ENCODE results near the gene EVI5L. TPM values are rescaled to one million over a fixed set of nuclear protein-coding genes. Genes with fewer than 3 reads are reported as not detected.

The EVI5L gene
- total RNA-seq, 1 donor from 2014 or later = 22.9 TPM

DNA sequence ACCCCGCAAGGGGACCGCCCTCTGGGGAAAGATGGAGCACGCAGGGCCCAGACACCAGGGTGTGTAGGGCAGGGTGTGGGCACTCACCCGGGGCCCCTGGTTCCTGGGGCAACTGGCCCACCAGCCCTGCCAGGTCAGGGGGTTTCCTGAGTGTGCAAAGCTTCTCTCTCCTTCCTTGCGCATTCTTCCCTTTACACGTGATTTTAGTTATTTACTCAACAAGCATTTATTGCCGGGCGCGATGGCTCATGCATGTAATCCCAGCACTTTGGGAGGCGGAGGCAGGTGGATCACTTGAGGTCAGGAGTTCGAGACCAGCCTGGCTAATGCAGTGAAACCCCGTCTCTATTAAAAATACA lies 23.7 kb downstream of the EVI5L start:
- H3K4me1 ChIP-seq = peaks cover 13% of the 10 kb centered on the region
- H3K36me3 ChIP-seq = peaks cover 7% of the 10 kb centered on the region
- no peak for DNase-seq
- intact Hi-C loops (cut with micrococcal nuclease) = no loop called here
- no peaks in the 10 kb centered on the region for H3K27me3 ChIP-seq (ENCODE audit: low read depth)
- no peak overlapping the region for H3K27ac ChIP-seq (replicated peaks)
- H3K9me3 ChIP-seq (replicated peaks) = no peaks in the 10 kb centered on the region
- no peak overlapping the region for H3K4me3 ChIP-seq
- TF ChIP-seq, protein P1, sequence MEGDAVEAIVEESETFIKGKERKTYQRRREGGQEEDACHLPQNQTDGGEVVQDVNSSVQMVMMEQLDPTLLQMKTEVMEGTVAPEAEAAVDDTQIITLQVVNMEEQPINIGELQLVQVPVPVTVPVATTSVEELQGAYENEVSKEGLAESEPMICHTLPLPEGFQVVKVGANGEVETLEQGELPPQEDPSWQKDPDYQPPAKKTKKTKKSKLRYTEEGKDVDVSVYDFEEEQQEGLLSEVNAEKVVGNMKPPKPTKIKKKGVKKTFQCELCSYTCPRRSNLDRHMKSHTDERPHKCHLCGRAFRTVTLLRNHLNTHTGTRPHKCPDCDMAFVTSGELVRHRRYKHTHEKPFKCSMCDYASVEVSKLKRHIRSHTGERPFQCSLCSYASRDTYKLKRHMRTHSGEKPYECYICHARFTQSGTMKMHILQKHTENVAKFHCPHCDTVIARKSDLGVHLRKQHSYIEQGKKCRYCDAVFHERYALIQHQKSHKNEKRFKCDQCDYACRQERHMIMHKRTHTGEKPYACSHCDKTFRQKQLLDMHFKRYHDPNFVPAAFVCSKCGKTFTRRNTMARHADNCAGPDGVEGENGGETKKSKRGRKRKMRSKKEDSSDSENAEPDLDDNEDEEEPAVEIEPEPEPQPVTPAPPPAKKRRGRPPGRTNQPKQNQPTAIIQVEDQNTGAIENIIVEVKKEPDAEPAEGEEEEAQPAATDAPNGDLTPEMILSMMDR (IDR thresholded peaks at IDR 0.05; ENCODE audit: borderline replicate concordance) = no peak

DNA sequence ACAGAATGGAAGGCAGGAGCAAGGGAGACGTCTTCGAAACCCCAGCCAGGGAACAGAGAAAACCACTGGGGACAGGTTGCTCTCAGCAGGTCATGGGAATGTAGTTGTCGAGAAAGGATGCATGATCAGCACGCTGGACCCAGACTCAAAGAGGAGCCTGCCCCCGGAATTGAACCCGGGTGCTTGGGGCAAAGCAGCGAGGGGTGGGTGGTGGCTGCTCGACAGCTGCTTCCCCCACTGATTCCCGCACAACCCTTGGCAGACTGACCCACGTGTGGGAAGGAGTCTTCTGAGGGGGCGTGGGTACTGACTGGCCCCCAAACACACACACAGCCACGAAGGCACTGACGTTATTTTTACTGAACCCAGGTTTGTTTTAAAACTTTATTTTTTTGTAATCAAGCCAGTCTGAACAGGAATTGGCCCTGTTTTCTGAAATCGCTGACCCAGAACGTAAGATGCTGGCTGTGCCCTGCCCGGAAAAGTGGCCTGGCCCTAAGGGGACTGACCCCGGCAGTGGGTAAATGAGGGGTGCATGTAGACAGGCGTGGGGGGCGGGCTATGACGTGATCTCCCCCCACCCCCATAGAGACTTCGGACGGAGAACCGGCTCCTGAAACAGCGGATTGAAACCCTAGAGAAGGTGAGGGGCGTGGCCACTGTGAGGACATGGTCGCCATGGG lies 25.5 kb downstream of the EVI5L start:
- H3K4me3 ChIP-seq = no peak overlapping the region
- peaks cover 5% of the 10 kb centered on the region for H3K4me1 ChIP-seq
- no peak overlapping the region for H3K27ac ChIP-seq (replicated peaks)
- no peaks in the 10 kb centered on the region for H3K27me3 ChIP-seq (ENCODE audit: low read depth)
- H3K36me3 ChIP-seq = peaks cover 8% of the 10 kb centered on the region
- TF ChIP-seq, protein P1 (IDR thresholded peaks at IDR 0.05; ENCODE audit: borderline replicate concordance) = no peak
- no peak for DNase-seq
- H3K9me3 ChIP-seq (replicated peaks) = no peaks in the 10 kb centered on the region
- intact Hi-C loops (cut with micrococcal nuclease) = no loop called here

DNA sequence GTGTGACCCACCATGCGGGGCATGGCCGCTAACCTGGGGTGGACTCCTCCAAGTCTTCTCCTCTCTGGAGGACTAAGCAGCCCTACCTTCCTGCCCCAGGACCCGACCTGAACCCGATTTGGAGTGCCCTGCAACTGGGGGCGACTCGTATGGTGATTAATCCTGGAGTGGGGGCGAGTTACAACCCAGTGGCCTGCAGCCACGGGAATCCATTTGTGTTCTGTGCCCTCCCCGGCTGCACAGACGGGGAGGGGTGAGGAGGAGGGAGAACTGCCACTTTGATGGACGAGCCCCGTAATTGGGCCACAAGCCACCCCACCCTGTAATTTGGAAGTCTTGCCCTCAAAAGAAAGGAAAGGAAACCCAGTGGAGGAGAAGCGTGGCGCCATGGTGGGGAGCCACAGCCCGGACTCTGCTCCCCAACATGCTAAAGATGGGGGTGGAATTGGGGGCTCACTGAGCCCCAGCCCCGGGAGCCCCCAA lies 26.1 kb downstream of the EVI5L start:
- intact Hi-C loops (cut with micrococcal nuclease) = no loop called here
- H3K36me3 ChIP-seq = peaks cover 8% of the 10 kb centered on the region
- no peak for DNase-seq

DNA sequence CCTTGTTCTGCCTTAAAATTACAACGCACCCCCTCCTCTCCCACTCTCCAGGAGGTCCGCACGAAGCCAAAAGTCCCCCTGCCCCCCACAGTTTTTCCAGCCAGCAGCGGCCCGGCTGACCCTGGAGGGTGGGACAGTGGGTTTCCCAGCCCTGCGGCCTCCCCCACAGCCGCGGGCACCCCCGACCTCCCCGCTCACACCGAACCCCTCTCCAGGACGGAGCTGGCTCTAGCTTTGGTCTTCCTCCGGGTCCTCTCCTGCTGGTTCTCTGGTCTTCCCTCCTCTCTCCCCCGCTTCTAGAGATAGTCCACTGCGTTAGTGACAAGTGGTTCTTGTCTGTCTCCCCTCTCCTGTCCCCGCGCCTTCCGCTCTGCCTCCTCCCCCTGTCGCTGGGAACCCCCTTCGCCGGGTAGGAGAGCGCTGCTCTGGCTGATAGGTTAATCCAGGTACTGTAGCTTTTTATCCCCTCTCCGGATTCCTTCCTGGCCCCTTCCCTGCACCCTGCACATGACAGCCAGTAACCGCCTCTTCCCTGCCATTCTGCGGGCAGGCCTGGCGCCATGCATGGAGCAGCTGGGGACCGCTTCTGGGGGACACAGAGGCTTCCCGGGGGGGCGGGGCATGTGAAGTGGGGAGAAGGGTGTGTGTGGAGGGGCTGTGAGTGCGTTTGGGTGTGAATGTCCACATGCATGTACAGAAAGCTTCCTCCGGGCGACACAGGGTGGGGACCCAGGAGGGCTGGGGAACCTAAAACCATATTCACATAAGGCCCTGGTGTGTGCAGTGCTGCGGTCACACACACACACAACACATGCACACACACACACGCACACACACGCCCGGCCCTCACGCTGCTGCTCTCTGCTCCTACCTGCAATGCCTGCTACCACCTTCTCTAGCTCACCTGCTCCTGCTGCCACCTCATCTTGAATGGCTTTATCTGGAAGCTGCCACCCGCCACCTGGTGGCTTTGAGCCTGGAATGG lies 27.0 kb downstream of the EVI5L start:
- intact Hi-C loops (cut with micrococcal nuclease) = no loop called here
- DNase-seq = no peak
- no peak overlapping the region for H3K27ac ChIP-seq (replicated peaks)
- H3K36me3 ChIP-seq = peaks cover 8% of the 10 kb centered on the region
- peaks cover 17% of the 10 kb centered on the region for H3K4me1 ChIP-seq
- peaks cover 8% of the 10 kb centered on the region for H3K27me3 ChIP-seq (ENCODE audit: low read depth)
- TF ChIP-seq, protein P1 (IDR thresholded peaks at IDR 0.05; ENCODE audit: borderline replicate concordance) = no peak
- H3K9me3 ChIP-seq (replicated peaks) = no peaks in the 10 kb centered on the region
- H3K4me3 ChIP-seq = no peak overlapping the region

More for the DNA sequence above, 26.1 kb downstream of the EVI5L start:
- Histone ChIP-seq H3K4me3 (no peak overlapping the region), H3K9me3 (replicated peaks) (no peaks in the 10 kb centered on the region), H3K4me1 (peaks cover 9% of the 10 kb centered on the region), H3K27me3 (ENCODE audit: low read depth) (no peaks in the 10 kb centered on the region), H3K27ac (replicated peaks) (no peak overlapping the region)
- TF ChIP-seq, protein P1 (IDR thresholded peaks at IDR 0.05; ENCODE audit: borderline replicate concordance) = no peak

DNA sequence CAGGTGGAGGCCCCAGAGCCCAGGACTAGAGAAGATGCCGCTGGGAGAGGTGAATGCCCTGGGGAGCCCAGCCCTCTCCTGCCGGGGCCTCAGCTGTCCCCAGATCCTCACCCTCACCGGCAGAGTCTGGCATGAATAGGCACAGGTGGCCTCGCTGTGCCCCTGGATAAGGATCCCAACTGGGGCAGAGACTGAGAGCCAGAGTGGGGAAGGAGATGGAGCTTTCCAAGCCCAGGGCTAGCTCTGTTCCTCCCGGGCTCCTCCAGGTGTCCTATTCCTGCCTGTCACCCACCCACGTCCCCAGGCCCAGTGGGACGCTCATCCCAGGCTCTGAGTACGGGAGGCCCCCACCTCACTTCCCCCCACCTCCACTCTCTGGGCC lies 27.7 kb downstream of the EVI5L start:
- no peaks in the 10 kb centered on the region for H3K9me3 ChIP-seq (replicated peaks)
- H3K27ac ChIP-seq (replicated peaks) = no peak overlapping the region
- TF ChIP-seq, protein P1 (IDR thresholded peaks at IDR 0.05; ENCODE audit: borderline replicate concordance) = no peak
- peaks cover 22% of the 10 kb centered on the region for H3K4me1 ChIP-seq
- intact Hi-C loops (cut with micrococcal nuclease) = no loop called here
- peaks cover 13% of the 10 kb centered on the region for H3K27me3 ChIP-seq (ENCODE audit: low read depth)
- DNase-seq = no peak
- H3K36me3 ChIP-seq = peaks cover 8% of the 10 kb centered on the region
- no peak overlapping the region for H3K4me3 ChIP-seq
